Heart right ventricle (tissue), 16 donors: ENCODE measurements around the gene STK11IP. TPM values are rescaled to one million over a fixed set of nuclear protein-coding genes. Genes with fewer than 3 reads are reported as not detected.

Experiments
- ATAC-seq, 8 donors: fragments of 200-7000 bp; cut with Tn5 transposase; one replicate each; pipeline ENCODE4 v1.9.1; 2020; ENCODE audit warnings: mild to moderate bottlenecking in 8 of 8, moderate library complexity in 8 of 8, moderate number of reproducible peaks in 1 of 8
- DNase-seq, 2 donors: peaks; one replicate each; pipeline ENCODE4 v3.0.0-alpha.2; 2020
- H3K27ac ChIP-seq, 10 donors: fragments of 200-600 bp; sonication (generic) in 2 of 10; one replicate each; pipeline versions ENCODE4 v1.5.0 to v1.8.0; 2020 to 2022; ENCODE audit warnings: mild to moderate bottlenecking in 3 of 10
- H3K27me3 ChIP-seq, 7 donors: fragments of 200-600 bp; one replicate each; pipeline ENCODE4 v1.8.0; 2021 to 2022; ENCODE audit warnings: mild to moderate bottlenecking in 2 of 7
- H3K36me3 ChIP-seq, 9 donors: fragments of 200-600 bp; sonication (generic) in 1 of 9; one replicate each; pipeline versions ENCODE4 v1.5.0 to v1.8.0; 2020 to 2022; ENCODE audit warnings: mild to moderate bottlenecking in 2 of 9
- H3K4me1 ChIP-seq, 9 donors: fragments of 200-600 bp; sonication (generic) in 1 of 9; one replicate each; pipeline versions ENCODE4 v1.5.0 to v1.8.0; 2020 to 2022; ENCODE audit warnings: mild to moderate bottlenecking in 4 of 9
- H3K4me3 ChIP-seq, 10 donors: fragments of 200-600 bp; sonication (generic) in 2 of 10; one replicate each; pipeline versions ENCODE4 v1.5.0 to v1.8.0; 2020 to 2022; ENCODE audit warnings: mild to moderate bottlenecking in 7 of 10, moderate library complexity in 2 of 10
- H3K9me3 ChIP-seq, 11 donors: fragments of 200-600 bp in 10 of 11; sonication (generic) in 2 of 11; one replicate each; pipeline versions ENCODE4 v1.5.0 to v1.8.0; 2013 to 2022; ENCODE audit warnings: mild to moderate bottlenecking in 2 of 11, control low read depth in 1 of 11, moderate library complexity in 1 of 11
- CTCF ChIP-seq, 9 donors: fragments of 200-600 bp; sonication (generic) in 2 of 9; IDR thresholded peaks; one replicate each; pipeline versions ENCODE4 v1.5.0 to v1.8.0; 2021 to 2022; ENCODE audit warnings: antibody characterized with exemption in 9 of 9, mild to moderate bottlenecking in 5 of 9, moderate library complexity in 1 of 9
- WGBS, 2 donors: extraction: QIAGEN DNeasy Blood & Tissue Kit; methylation state at CpG; one replicate each; pipeline ENCODE4 v1.1.7; 2013; ENCODE audit warnings: inconsistent platforms in 1 of 2; 5-methylcytosine and 5-hydroxymethylcytosine counted together
- intact Hi-C, 10 donors: fragments of 100-400 bp; cut with DNase I; formaldehyde crosslinking; loops; one replicate each; pipeline versions ENCODE4 v1.11.1 to v1.14.2; 2022
- polyA plus RNA-seq, 2 donors: library from polyadenylated mRNA; stranded (reverse); fragments of 200-250 nt; gene quantifications; one replicate each; pipeline ENCODE4 v1.2.3, GENCODE V29; 2013
- total RNA-seq, 10 donors: library from RNA; stranded (reverse); fragmentation: NEBNext Ultra II Directional in 3 of 10; extraction: Animal tissue kit (Norgen Biotek cat#: 25700) in 3 of 10; gene quantifications; one replicate each; pipeline versions ENCODE4 v1.2.1 to v1.2.4, GENCODE V29; 2021 to 2023
- donor health status: Arrhythmogenic right ventricular cardiomyopathy.
- donor health status: ischemic (EF 13 %, LVEDD 7.1; RV severe dilation, severe dysfunction).
- donor health status: healthy with polysubstance abuse.
- donor health status: DM: no; HTN: yes; CAD: no.
- donor health status: DM: no; HTN: no; CAD: no.
- donor health status: ischemic (EF 25% LVEDD 6.9; RV normal size, moderate dysfunction).
- donor health status: ischemic (EF 25% LVEDD 5.7; RV mildly dilated, moderate dysfunction).
- donor health status: healthy.
- donor health status: DM: yes; HTN: yes; CAD: no.
- donor health status: Ischemic cardiomyopathy.
- donor health status: ischemic (EF 35%, LVEDD 5.7; RV mildly dilated, moderate dysfunction).
- donor health status: nonischemic (EF 11% LVEDD 7.7; RV severe dilation, severe dysfunction).
- donor health status: DM: yes; HTN: yes; CAD: no.
- donor health status: PGD.
- donor health status: ischemic (EF 29% LVEDD 5.4; RV normal size, mild dysfunction).
- donor health status: nonischemic (EF 23%, LVEDD 6.1; RV moderate dilation, normal function).

The STK11IP gene
- total and polyA plus RNA-seq, 12 donors = 7.2 to 27.4 (median 13.4) TPM

DNA sequence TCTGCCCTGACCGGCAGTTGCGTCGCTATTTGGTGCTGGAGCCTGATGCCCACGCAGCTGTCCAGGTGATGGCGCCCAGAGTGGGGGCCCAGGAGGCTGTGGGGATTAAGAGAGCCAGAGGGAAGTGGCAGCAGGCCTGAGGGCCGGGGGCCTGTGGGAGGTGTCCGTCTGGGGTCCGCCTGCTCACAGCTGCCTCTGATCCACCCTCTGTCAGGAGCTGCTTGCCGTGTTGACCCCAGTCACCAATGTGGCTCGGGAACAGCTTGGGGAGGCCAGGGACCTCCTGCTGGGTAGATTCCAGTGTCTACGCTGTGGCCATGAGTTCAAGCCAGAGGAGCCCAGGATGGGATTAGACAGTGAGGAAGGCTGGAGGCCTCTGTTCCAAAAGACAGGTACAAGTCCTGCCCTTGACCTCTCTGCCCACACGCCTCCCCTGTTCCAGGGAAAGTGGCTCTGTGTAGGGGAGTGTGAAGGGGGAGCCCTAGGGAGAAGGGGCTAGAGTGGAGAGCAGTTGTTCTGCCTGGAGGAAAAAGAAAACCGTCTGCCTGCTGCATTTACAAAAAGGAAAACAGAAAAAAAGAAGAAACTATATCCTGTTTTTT, 11.6 kb downstream of the STK11IP start:
- peak overlapping the region in 9 of 10 donors; percentile 46 to 87 (median 76) for H3K27ac ChIP-seq
- 79 to 80% methylated on average over 13 of the region's 13 CpGs for WGBS, 2 donors
- no peak overlapping the region for H3K4me3 ChIP-seq
- no peaks in the 10 kb centered on the region for H3K27me3 ChIP-seq
- ATAC-seq (peak in 4 of 8 donors; percentile 18 to 37 (median 22)), DNase-seq (no peak)
- H3K36me3 ChIP-seq = peaks cover 0 to 82% (median 38%) of the 10 kb centered on the region in 9 donors
- TF ChIP-seq CTCF (IDR thresholded peaks at IDR 0.05) = no peak
- peaks cover 0 to 20% (median 14%) of the 10 kb centered on the region in 9 donors for H3K4me1 ChIP-seq
- no peaks in the 10 kb centered on the region for H3K9me3 ChIP-seq
- intact Hi-C loops = no loop called here

DNA sequence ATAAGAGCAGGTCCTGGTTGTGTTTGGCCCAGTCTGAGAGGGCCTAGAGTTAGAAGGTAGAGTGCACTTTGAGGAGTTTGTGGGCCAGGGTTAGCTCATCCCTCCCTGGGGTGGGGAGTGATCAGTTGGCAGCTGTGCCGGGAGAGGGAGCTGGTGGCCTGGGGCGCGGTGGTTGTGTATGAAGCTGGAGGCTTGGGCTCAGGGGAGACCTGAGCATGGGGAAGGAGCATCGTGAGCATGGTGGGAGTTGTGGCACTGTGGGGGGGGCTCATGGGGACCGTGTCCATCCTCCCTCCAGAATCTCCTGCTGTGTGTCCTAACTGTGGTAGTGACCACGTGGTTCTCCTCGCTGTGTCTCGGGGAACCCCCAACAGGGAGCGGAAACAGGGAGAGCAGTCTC, 13.6 kb downstream of the STK11IP start:
- Histone ChIP-seq H3K27me3 (no peaks in the 10 kb centered on the region), H3K36me3 (peaks cover 0 to 82% (median 32%) of the 10 kb centered on the region in 9 donors), H3K4me3 (no peak overlapping the region), H3K9me3 (no peaks in the 10 kb centered on the region), H3K4me1 (peaks cover 0 to 35% (median 18%) of the 10 kb centered on the region in 9 donors), H3K27ac (peak overlapping the region in 1 of 10 donors; percentile 87)
- no peak for ATAC-seq
- TF ChIP-seq CTCF (IDR thresholded peaks at IDR 0.05) = no peak
- WGBS, 2 donors = 93 to 95% methylated on average over 9 of the region's 9 CpGs
- DNase-seq = no peak
- intact Hi-C loops = no loop called here

DNA sequence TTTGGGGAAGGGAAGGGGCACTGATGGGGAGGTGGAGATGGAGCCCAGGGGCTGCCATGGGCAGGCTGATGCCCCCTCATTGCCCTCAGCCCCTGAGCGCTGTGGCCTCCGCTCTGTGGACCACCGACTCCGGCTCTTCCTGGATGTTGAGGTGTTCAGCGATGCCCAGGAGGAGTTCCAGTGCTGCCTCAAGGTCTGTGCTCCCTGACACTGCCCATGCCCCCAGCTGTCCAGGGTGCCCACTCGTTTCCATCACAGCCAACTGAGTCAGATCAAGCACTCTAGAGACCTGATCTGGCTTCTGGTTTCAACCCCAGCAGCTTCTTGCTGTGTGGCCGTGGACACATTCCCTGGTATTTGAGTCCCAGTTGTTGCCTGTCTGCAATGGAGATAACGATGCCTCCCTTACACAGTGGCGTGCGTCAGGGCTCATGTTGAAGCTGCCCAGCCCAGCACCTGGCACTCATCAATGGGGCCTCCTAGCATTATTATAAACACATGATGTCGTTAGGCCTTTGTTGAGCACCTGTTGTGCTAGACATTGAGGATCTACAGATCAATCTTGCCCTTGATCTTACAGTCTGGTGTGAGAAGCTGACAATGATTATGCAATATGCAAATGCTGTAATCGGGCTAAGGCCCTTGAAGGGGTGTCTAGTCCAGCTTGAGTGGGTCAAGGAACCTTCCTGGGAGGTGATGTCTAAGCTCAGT, 14.4 kb downstream of the STK11IP start:
- WGBS, 2 donors = 64 to 72% methylated on average over 12 of the region's 12 CpGs
- no peak for TF ChIP-seq CTCF (IDR thresholded peaks at IDR 0.05)

GRCh38 chr2:219612577-219613286, 15.1 kb downstream of the STK11IP start:
- intact Hi-C loops = no loop called here

More for the DNA sequence above, 14.4 kb downstream of the STK11IP start:
- DNase-seq = no peak
- Histone ChIP-seq H3K27ac (peak overlapping the region in 1 of 10 donors; percentile 22), H3K4me3 (no peak overlapping the region), H3K36me3 (peaks cover 0 to 78% (median 24%) of the 10 kb centered on the region in 9 donors), H3K27me3 (no peaks in the 10 kb centered on the region), H3K4me1 (peaks cover 0 to 42% (median 24%) of the 10 kb centered on the region in 9 donors), H3K9me3 (no peaks in the 10 kb centered on the region)
- intact Hi-C loops = no loop called here
- no peak for ATAC-seq

More at GRCh38 chr2:219612577-219613286, 15.1 kb downstream of the STK11IP start:
- WGBS, 2 donors = 85 to 89% methylated on average over 15 of the region's 15 CpGs
- ATAC-seq (no peak), DNase-seq (no peak)
- Histone ChIP-seq H3K9me3 (no peaks in the 10 kb centered on the region), H3K36me3 (peaks cover 0 to 71% (median 18%) of the 10 kb centered on the region in 9 donors), H3K27ac (no peak overlapping the region), H3K27me3 (no peaks in the 10 kb centered on the region), H3K4me3 (no peak overlapping the region), H3K4me1 (peaks cover 0 to 49% (median 29%) of the 10 kb centered on the region in 9 donors)
- no peak for TF ChIP-seq CTCF (IDR thresholded peaks at IDR 0.05)
